HG02840 (cell line): ENCODE data around the gene PRMT3.
"Not testable (repeated sequence)": the region's sequence is repeated elsewhere in the genome, so short reads cannot be mapped to it uniquely, and the experiment has no call there.

Source experiments
- ATAC-seq: cut with Tn5 transposase; IDR thresholded peaks from one replicate; pipeline ENCODE4 v1.9.1; 2021; ENCODE audit warnings: mild to moderate bottlenecking, moderate library complexity, moderate number of reproducible peaks; ENCODE audit not compliant: unreplicated experiment, low FRiP score

Gene PRMT3

GRCh38 chr11:20453657-20454316, 66.3 kb downstream of the PRMT3 start:
- ATAC-seq = no peak

DNA sequence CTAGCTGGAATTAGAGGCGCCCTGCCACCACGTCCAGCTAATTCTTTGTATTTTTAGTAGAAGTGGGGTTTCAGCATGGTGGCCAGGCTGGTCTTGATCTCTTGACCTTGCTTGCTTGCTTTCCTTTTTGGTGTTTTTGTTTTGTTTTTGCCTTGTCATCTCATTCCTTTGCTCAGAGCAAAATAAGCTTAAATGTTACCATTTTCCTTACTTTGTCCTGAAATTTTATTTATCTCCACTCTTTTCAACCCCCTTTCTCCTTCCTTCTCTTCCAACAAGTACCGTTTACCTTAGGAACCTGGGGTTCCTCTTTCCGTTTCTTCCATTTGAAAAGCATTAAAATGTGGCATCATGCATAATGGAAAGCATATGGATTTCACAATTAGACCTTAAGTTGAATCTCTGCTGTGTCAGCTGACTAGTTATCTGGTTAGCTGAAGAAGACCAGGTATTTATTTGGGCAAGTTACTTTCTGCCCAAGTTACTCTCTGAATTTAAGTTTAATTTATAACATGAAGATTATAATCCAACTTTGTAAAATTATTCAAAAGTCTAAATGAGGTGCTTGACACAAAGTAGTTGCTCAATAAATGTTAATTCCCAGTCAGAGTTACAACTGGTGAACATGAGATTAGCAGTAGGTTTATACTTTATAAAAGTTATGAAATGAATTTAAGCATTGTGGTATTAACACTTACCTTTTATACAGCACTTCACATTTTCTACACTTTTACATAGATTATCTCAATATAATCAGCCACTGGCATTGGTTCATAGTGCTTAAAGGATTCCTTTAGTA, 69.7 kb downstream of the PRMT3 start:
- no peak for ATAC-seq

- ATAC-seq = no peak
Observed at GRCh38 chr11:20457934-20458680, 70.6 kb downstream of the PRMT3 start.

GRCh38 chr11:20458905-20459632, 71.6 kb downstream of the PRMT3 start:
- ATAC-seq = no peak

DNA sequence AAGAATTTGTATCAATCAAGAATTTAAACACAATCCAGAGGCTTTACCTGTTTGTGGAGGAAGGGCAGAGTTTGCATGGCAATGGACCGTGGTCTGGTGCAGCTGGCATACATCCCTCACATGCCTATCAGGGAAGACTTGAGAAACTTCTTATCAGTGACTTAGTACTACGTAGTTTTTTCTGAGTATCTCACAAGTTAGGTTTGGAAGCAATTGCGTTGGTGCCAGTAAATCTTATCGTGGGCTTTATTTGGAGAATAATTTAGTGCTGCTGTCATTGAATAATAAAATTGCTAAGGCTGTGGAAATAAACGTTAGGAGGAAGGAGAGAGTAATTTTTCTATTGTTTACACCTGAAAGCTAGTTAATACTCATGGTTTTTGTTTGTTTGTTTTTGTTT, 72.3 kb downstream of the PRMT3 start:
- ATAC-seq = no peak

GRCh38 chr11:20464518-20464917, 77.0 kb downstream of the PRMT3 start:
- no peak for ATAC-seq

- no peak for ATAC-seq
Observed at GRCh38 chr11:20467487-20468185, 80.1 kb downstream of the PRMT3 start.

DNA sequence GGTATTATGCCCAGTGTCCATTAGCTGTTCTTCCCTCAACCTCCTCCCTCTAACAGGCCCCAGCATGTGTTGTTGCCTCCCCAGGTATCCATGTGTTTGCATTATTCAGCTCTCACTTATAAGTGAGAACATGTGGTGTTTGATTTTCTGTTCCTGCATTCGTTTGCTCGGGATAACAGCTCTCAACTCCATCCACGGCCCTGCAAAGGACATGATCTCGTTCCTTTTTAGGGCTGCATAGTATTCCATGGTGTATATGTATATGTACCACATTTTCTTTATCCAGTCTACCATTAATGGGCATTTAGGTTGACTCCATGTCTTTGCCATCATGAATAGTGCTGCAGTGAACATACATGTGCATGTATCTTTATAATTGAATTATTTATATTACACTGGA, 82.8 kb downstream of the PRMT3 start:
- ATAC-seq = no peak

GRCh38 chr11:20471929-20472328, 84.4 kb downstream of the PRMT3 start:
- not testable (repeated sequence) for ATAC-seq

DNA sequence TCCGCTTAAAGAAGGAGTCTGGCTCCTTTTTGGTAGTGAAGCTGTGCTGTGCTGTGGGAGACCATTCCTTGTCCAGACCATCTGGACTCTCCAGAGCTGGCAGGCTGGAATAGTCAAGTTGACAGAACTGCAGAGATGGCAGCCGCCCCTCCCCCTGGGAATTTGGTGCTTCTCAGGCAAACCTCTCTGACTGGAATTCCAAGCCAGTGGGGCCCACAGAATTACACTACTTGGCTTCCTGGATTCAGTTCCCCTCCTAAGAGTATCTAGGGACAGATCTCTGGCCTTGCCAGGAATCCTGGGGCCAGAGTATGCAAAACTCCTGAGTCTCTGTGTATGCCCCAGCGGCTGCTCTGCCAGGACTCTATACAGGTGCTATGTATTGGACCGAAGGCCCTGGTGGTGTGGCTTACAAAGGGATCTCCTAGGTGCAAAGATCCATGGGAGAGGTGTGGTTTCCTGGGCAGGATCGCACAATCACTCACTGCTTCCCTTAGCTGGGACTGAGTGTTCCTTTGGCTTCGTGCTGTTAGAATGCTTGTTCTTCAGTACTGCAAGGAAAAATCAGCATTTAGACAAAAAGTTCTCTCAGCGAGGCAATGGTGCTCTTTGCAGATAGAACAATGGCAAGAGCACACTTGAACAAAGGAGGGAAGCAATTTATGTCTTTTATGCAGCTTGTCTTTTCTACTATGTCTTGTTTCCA, 86.8 kb downstream of the PRMT3 start:
- ATAC-seq = no peak

DNA sequence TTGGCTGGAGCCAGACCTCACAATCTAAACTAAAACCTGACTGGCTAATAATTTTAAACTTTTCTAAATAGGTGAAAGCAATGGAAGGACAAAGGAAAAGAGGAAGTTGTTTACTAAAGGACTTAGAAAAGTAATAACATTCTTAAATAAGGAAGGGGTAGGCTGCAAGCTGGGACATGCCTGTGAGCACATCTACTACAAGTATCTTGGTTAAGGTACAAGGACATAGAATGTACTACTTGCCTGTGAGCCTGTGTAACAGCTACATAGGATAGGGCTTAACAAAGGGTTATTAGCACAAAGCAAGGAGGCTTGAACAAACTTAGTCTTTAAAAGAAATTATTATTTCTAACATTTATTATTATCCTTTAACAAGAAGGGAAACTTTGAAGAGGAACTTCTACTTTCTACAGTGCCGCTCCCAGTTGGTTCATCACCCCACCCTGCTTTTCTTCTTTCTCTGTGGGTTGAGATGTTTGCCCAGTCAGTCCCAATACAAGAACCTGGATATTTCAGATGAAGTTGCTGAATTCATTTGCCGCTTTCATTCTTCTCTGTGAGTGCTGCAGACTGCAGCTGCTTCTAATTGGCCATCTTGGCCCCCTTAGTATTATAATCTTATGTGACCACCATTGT, 87.5 kb downstream of the PRMT3 start:
- ATAC-seq = no peak

DNA sequence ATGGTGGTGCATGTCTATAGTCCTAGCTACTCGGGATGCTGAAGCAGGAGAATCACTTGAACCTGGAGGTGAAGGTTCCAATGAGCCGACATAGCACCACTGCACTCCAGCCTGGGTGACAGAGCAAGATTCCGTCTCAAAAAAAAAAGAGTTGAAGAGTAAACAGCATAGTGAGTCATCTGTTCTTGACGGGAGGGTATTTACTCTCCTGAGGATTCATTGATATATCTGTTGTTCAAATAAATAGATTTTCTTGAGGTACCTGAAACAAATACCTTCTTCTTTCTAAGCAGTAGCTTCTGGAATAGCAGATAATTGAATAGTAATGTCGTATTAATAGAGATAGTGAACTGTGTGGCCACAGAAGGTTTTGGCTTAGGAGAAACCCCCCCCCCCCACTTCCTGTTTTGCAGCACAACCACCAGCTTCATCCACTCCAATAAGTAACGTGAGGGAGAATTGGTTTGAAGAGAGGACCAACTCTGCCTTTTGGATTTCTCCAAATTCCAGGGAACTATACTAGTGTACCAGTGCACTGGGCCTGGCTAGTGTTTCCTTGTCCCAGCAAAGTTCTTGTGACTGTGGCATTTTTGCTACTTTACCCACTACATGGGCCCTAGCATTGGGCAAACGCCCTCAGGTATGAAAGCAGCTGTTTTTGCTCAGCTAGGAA, 90.0 kb downstream of the PRMT3 start:
- ATAC-seq = no peak

DNA sequence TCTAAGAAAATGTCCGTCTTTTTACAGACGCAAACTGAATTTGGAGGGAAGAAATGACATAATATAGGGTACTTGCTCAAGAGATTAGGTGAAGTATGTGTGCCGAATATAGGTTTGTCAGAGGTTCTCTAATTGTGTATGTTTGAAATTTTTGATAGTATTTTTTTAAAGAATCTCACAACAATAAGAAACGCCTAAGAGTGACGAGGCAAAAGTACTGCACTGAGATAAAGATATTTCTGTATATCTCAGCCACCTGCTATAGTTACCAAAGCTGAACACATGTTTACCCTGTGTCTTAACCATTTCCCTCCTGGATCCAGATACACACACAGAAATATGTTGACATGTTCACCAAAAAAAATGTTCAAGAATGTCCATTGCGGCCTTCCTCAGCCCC, 92.0 kb downstream of the PRMT3 start:
- ATAC-seq = no peak

DNA sequence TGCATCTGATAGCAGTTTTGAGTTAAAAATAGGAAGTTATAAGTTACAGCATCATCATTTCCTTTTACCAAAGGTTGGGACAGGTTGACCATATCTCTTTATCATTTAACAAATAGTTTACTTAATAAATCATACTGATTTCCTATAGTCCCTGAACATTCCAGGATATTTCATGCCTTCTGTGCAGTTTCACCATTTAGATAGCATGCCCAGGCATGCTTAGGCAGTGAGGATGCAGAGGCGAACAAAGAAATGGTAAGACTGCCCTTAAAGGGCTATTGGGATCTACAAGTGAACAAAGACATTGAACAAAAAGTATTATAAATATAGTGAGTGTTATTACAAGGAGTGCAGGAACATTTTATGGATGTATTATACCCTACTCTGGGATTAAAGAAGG, 96.4 kb downstream of the PRMT3 start:
- no peak for ATAC-seq

GRCh38 chr11:20484416-20484815, 96.9 kb downstream of the PRMT3 start:
- ATAC-seq = not testable (repeated sequence)

- no peak for ATAC-seq
Observed at GRCh38 chr11:20488352-20488751, 100.8 kb downstream of the PRMT3 start.

DNA sequence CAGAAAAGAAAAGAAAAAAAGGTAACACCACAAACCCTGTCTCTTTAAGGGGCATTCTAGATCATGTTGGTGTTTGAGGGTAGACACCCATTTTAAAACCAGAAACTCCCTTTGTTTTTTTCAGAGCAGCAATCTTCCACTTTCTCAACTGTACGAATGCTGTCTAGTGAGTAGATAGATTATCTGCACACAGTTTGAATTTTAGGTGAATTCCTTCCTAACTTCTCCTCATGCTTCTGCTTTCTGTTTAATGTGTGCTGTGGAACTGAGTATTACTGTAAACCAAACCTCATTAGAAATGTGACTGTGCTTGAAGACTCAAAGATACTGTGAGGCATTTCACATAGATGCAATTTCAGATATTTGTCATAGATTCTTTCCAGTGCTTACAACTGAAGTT, 102.4 kb downstream of the PRMT3 start:
- ATAC-seq = peak; percentile 72

DNA sequence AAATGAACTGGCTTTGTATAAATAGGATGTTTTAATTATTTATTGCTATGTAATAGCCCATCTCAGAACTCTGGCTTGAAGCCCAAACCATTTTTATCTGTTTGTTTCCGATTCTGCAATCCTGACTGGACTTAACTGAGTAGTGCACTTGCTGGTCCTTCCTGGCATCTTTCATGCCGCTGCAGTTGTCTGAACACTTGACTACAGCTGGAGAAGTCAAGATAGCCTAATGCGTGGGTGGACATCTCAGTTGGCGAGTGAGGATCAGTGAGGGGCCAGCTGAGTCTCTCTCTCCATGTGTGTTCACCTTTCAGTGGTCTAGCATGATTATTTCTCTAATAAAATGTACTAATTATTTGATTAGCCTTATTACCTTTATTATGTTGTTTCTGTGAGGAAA, 105.8 kb downstream of the PRMT3 start:
- ATAC-seq = no peak
